GM19467 (cell line): ENCODE data around the gene TMEM88.
"Not testable (repeated sequence)": the region's sequence is repeated elsewhere in the genome, so short reads cannot be mapped to it uniquely, and the experiment has no call there.

Experiments
- ATAC-seq: cut with Tn5 transposase; IDR thresholded peaks from one replicate; pipeline ENCODE4 v1.9.1; 2021; ENCODE audit warnings: mild to moderate bottlenecking, moderate library complexity; ENCODE audit not compliant: unreplicated experiment

TMEM88 gene

GRCh38 chr17:7854851-7855659 lies at the start of gene TMEM88:
Gene TMEM88, plus strand, starts transcription at chr17:7855066. Its CDS starts 9 bp downstream, at chr17:7855075.
- ATAC-seq: no peak

- no peak for ATAC-seq
Measured at GRCh38 chr17:7806587-7806986, 48.3 kb upstream of the TMEM88 start.

- no peak for ATAC-seq
Measured at GRCh38 chr17:7807206-7807605, 47.7 kb upstream of the TMEM88 start.

- ATAC-seq: no peak
Measured at GRCh38 chr17:7809086-7809790, 45.6 kb upstream of the TMEM88 start.

- ATAC-seq: not testable (repeated sequence)
Measured at GRCh38 chr17:7809791-7810343, 45.0 kb upstream of the TMEM88 start.

- ATAC-seq: no peak
Measured at GRCh38 chr17:7811251-7811650, 43.6 kb upstream of the TMEM88 start.

- ATAC-seq: no peak
Measured at GRCh38 chr17:7814969-7815368, 39.9 kb upstream of the TMEM88 start.

- no peak for ATAC-seq
Measured at GRCh38 chr17:7816926-7817642, 37.8 kb upstream of the TMEM88 start.

- ATAC-seq: no peak
Measured at GRCh38 chr17:7817643-7817964, 37.3 kb upstream of the TMEM88 start.

GRCh38 chr17:7818026-7818425 lies 36.8 kb upstream of the TMEM88 start:
- ATAC-seq: no peak

- no peak for ATAC-seq
Measured at GRCh38 chr17:7818746-7819645, 35.9 kb upstream of the TMEM88 start.

GRCh38 chr17:7820231-7820630 lies 34.6 kb upstream of the TMEM88 start:
- ATAC-seq: no peak

- ATAC-seq: no peak
Measured at GRCh38 chr17:7822126-7822525, 32.7 kb upstream of the TMEM88 start.

- ATAC-seq: no peak
Measured at GRCh38 chr17:7823581-7824001, 31.3 kb upstream of the TMEM88 start.

- no peak for ATAC-seq
Measured at GRCh38 chr17:7824021-7824924, 30.6 kb upstream of the TMEM88 start.

- ATAC-seq: no peak
Measured at GRCh38 chr17:7825206-7825990, 29.5 kb upstream of the TMEM88 start.

- ATAC-seq: no peak
Measured at GRCh38 chr17:7830616-7831015, 24.2 kb upstream of the TMEM88 start.

GRCh38 chr17:7831233-7831632 lies 23.6 kb upstream of the TMEM88 start:
- ATAC-seq: no peak

GRCh38 chr17:7832431-7832830 lies 22.4 kb upstream of the TMEM88 start:
- ATAC-seq: no peak
